NCI-H2107 (cell line): Measurements from ENCODE around the gene APLP2.
"Not testable (repeated sequence)": the region's sequence is repeated elsewhere in the genome, so short reads cannot be mapped to it uniquely, and the experiment has no call there.

Experiments
- DNase-seq: peaks from one replicate; lab custom pipeline; 2025; lab: John Stamatoyannopoulos, UW

Gene APLP2

GRCh38 chr11:130092661-130093060 is 23.0 kb downstream of the APLP2 start:
- no peak for DNase-seq

DNA sequence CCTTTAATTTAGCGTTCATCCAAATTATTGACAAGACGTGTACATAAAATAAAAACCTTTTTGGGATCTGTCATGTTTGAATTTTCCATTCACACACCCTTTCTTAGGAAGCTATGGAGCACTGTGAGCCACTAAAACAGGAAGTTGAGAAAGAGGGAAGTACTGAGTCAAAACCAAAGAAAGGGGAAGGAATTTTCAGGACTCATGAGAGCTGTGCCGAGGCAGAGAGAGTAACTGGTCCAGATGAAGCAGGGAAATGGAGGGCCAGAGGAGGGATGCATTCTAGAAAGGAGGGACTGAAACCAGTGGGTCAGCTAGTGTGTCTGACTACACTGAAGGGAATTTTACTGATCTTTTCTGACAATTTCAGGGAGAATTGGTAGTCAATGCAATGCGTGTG is 24.9 kb downstream of the APLP2 start:
- no peak for DNase-seq

- no peak for DNase-seq
These were observed 25.6 kb downstream of the APLP2 start for GRCh38 chr11:130095326-130095725.

DNA sequence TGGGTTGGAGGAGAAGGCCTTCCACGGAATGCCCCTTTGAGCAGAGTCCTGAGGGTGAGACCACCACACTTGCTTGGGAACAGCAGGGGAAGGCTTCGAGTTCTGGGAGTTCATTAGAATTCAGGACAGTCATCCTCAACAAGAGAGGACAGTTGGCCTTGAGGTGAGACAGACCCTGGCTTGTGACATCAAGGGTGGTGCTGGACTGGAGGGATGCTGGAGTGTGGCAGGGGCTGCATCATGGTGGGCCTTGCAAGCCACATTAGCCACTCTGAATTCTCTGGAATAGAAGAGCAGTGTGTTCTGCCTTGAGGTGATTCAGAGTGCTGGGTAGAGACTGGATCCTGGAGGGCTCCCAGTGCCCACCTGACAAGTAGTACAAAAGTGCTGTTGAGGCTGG is 26.3 kb downstream of the APLP2 start:
- no peak for DNase-seq

DNA sequence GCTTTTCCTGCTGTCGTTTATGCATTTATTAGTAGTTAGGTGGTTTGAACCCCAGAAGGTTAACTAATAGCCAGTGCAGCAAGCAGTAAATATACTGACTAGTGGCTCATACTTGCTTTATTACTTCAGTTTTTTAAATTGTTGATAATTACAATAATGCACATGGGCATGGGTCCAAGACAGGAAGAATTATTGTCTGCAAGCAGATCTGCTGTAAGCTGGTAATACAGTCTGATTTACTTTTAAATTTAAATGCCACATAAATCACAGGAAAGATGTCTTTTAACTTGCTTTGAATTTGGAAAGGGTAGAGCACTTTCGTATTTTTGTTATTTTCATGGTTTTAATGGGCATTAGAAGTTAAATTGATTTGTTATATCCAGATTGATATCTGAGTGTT is 27.1 kb downstream of the APLP2 start:
- DNase-seq = no peak

DNA sequence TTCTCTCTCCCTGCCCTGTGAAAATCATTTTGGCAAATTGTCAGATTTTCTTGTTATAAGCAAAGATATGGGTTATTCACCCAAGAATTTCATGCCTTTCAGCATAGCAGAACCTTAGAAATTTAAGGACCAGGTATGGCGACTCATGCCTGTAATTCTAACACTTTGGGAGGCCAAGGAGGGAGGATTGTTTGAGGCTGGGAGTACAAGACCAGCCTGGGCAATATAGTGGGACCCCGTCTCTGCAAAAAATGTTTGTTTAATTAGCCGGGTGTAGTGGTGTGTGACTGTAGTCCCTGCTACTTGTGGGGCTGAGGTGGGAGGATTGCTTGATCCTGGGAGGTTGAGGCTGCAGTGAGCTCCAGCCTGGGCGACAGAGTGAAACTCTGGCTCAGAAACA is 27.6 kb downstream of the APLP2 start:
- DNase-seq = no peak

GRCh38 chr11:130099356-130099755 is 29.7 kb downstream of the APLP2 start:
- no peak for DNase-seq

- DNase-seq = no peak
These were observed 30.8 kb downstream of the APLP2 start for GRCh38 chr11:130100381-130101095.

DNA sequence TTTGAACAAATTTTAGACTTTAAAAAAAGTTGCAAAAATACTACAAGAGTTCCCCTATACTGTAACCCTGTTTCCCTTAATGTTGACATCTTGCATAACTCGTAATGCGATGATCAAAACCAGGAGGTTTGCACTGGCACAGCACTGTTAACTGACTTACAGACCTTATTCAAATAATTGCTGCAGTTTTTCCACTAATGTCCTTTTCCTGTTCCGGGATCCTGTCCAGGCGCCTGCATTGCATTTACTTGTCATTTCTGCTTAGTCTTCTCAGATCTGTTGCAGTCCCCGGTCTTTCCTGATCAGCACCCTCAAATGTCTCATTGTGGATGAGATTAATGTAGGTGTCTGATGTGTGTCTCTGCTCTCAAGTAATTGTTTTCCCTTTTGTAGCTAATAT is 32.0 kb downstream of the APLP2 start:
- DNase-seq = no peak

- DNase-seq = no peak
These were observed 32.9 kb downstream of the APLP2 start for GRCh38 chr11:130102301-130103249.

GRCh38 chr11:130103296-130103814 is 33.7 kb downstream of the APLP2 start:
- no peak for DNase-seq

GRCh38 chr11:130106381-130106780 is 36.7 kb downstream of the APLP2 start:
- DNase-seq = no peak

DNA sequence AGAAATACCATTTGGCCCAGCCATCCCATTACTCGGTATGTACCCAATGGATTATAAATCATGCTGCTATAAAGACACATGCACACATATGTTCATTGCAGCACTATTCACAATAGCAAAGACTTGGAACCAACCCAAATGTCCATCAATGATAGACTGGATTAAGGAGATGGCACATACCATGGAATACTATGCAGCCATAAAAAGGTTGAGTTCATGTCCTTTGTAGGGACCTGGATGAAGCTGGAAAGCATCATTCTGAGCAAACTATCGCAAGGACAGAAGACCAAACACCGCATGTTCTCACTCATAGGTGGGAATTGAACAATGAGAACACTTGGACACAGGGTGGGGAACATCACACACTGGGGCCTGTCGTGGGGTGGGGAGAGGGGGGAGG is 39.0 kb downstream of the APLP2 start:
- not testable (repeated sequence) for DNase-seq

DNA sequence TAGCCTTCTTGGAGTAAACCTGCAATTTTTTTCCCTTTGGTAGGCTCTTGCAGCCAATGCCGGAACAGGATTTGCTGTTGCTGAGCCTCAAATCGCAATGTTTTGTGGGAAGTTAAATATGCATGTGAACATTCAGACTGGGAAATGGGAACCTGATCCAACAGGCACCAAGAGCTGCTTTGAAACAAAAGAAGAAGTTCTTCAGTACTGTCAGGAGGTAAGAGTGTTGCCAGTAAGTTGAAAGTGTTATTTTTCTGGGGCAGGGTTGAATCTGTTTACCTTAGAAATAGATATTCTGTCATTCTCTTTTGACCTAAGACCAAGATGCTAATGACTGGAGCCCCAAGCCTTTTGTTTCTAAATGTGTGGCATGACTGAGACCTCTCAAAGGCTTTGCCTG is 39.7 kb downstream of the APLP2 start:
- no peak for DNase-seq

GRCh38 chr11:130110339-130111108 is 40.8 kb downstream of the APLP2 start:
- no peak for DNase-seq

- no peak for DNase-seq
These were observed 42.6 kb downstream of the APLP2 start for GRCh38 chr11:130112071-130112830.

- no peak for DNase-seq
These were observed 44.6 kb downstream of the APLP2 start for GRCh38 chr11:130114281-130114680.

DNA sequence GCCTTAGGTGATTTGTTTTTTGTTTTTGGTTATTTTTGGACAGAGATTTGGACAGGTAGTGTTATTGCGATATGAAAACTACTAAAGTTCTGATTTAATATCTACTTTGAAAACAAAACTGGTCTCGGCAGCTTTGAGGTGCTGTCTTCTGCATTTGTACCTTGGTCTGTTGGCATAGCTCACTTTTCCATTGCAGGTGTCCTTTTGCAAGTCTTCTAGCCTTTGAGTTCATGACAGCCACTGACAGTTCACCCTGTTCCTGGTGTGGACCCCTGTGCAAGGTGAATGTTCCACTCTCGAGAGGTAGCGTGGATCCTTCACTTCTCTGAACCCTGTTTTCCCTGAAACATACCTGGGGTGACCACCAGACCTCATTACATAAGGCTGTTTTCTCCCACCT is 45.0 kb downstream of the APLP2 start:
- DNase-seq = no peak

DNA sequence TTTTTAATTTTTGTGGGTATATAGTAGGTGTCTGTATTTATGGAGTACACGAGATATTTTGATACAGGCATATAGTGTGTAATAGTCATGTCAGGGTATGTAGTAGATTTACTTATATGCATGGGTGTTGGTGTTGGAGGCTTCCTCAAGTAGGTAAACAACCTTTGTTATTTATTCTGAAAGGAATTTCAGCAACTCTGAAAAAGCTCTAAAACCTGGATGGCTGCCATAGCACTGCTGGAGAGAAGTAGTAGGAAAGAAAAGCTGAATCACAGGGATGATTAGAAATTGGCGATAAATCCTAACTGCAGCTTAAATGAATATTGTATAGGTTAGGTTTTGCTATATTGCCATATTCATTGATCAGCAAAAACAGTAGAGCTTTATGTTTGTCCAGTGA is 45.5 kb downstream of the APLP2 start:
- no peak for DNase-seq

DNA sequence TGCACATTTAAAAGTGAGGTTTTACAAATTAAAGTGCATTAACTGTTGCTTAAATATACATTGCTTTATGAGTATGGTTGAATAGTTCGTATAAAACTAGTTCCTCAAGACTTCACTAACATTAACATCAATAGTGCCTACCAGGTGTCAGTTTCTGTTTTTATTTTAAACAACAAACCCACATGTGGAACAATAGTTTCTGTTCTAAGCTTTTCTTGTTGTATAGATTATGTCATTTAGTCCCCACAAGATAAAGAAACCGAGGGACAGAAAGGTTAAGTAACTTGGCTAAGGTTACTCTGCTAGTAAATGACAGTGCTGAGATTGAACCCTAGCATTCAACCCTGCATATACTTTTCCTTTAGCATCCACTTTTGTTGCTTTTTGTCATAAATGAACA is 48.5 kb downstream of the APLP2 start:
- DNase-seq = no peak

DNA sequence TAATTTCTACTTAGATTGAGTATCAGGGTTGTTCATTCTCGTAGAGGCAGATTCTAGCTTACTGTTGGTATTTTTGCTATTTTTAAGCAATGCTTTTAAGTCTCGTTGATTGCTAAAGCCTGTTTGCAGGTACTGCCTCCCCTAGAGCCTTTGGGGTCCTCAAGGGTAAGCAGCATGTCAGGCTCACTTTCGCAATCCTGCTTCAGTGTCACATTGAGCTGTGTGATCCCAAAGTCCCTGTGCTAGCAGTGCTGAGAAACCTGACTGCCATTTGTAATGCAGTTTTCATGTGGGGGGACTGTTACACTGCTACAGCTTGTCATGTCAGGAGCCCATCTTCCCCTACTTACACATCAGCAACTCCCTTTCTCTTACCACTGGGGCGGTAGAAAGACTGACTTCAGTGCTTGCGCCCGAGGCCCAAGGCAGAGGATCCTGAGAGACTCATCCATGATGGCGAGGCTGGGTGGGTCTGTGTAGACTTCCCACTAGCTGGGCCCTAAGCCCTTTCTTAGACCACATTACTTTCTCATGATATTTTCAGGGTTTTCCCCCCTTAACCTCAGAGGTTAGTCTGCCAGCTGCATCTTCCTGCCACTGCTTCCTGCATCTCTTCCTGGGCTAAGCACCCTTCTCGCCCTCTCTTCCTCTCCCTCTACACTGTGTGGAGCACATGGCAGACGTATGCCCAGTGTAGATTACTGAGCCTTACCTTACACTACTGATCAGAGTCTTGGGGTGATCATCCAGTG is 49.1 kb downstream of the APLP2 start:
- DNase-seq = no peak
